Tibial nerve (tissue), 4 donors: Measurements from ENCODE around the gene TRPV5.

Experiments used
- EP300 ChIP-seq, 2 donors: sonication (generic); formaldehyde crosslinking; IDR thresholded peaks; one replicate each; pipeline ENCODE4 v1.6.1; 2017; ENCODE audit warnings: antibody characterized with exemption in 2 of 2, mild to moderate bottlenecking in 1 of 2
- POLR2A ChIP-seq, 2 donors: fragments of 450-650 bp; IDR thresholded peaks; one replicate each; pipeline ENCODE4 v1.6.1; 2017; ENCODE audit warnings: antibody characterized with exemption in 2 of 2, mild to moderate bottlenecking in 2 of 2, moderate library complexity in 2 of 2
- TF ChIP-seq, protein P1 (sequence below), 5 experiments: fragments of 200-600 bp in 3 of 5; fragments of 450-650 bp in 2 of 5; sonication (generic) in 3 of 5; IDR thresholded peaks; one replicate each; pipeline ENCODE4 v1.5.1; 2016 to 2019; ENCODE audit warnings: antibody characterized with exemption in 5 of 5, mild to moderate bottlenecking in 3 of 5, moderate library complexity in 2 of 5

DNA sequence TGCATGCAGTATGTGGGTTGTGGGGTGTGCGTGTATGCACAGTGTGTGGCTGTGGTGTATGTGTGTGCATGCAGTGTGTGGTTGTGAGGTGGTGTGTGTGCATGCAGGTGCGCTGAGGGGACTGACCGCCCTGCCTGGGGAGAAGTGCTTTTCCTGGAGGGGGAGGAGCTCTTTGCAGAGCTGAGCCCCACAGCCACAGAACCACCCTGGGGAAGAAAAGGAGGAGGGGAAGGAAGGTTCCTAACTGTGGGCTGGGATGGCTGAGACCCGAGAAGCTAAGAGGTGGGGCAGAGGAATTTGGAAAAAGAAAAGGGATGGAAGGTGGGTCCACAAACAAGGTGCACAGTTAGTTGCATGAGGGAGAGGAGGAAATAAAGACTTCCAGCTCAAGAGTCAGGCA is at the start of gene TRPV5:
- no peak for TF ChIP-seq POLR2A (IDR thresholded peaks at IDR 0.05)
- TF ChIP-seq, protein P1, sequence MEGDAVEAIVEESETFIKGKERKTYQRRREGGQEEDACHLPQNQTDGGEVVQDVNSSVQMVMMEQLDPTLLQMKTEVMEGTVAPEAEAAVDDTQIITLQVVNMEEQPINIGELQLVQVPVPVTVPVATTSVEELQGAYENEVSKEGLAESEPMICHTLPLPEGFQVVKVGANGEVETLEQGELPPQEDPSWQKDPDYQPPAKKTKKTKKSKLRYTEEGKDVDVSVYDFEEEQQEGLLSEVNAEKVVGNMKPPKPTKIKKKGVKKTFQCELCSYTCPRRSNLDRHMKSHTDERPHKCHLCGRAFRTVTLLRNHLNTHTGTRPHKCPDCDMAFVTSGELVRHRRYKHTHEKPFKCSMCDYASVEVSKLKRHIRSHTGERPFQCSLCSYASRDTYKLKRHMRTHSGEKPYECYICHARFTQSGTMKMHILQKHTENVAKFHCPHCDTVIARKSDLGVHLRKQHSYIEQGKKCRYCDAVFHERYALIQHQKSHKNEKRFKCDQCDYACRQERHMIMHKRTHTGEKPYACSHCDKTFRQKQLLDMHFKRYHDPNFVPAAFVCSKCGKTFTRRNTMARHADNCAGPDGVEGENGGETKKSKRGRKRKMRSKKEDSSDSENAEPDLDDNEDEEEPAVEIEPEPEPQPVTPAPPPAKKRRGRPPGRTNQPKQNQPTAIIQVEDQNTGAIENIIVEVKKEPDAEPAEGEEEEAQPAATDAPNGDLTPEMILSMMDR (IDR thresholded peaks at IDR 0.05), result no peak
- TF ChIP-seq EP300 (IDR thresholded peaks at IDR 0.05), result no peak
